RWPE1 (cell line): ENCODE data around the gene ARIH2.

ENCODE experiments used
- CTCF ChIA-PET: fragments of 350-600 bp; sonication (Branson Sonifier 250); formaldehyde crosslinking; extraction: SDS; loops from one replicate; lab custom pipeline; 2021; lab: Yijun Ruan, JAX
- POLR2A ChIA-PET: fragments of 400-600 bp; formaldehyde crosslinking; extraction: SDS; loops from one replicate; lab custom pipeline; 2020; ENCODE audit warnings: antibody characterized with exemption; ENCODE audit not compliant: low non-redundant PET; lab: Yijun Ruan, JAX
- DNase-seq: peaks from one replicate; pipeline ENCODE4 v3.0.0; 2012; ENCODE audit warnings: low spot score
- H3K27ac ChIP-seq: fragments of 450-650 bp; 2 replicates; pipeline ENCODE4 v1.5.1; 2017
- CTCF ChIP-seq: fragments of 450-650 bp; conservative IDR thresholded peaks from 2 replicates; pipeline ENCODE4 v1.5.1; 2017; ENCODE audit warnings: low read depth, mild to moderate bottlenecking

The ARIH2 gene

GRCh38 chr3:48980295-48980694 lies 61.7 kb downstream of the ARIH2 start:
- no peak for TF ChIP-seq CTCF
- CTCF ChIA-PET, result no interaction called here
- POLR2A ChIA-PET, result no interaction called here

GRCh38 chr3:48982016-48982415 lies 63.4 kb downstream of the ARIH2 start:
- CTCF ChIA-PET, result interaction anchor here (0.9 kb wide), 1 partner anchor 21 kb away, joined by 3 read pairs; no protein-coding TSS in a partner anchor
- TF ChIP-seq CTCF, result no peak
- H3K27ac ChIP-seq, result no peak overlapping the region
- DNase-seq, result no peak
- POLR2A ChIA-PET, result no interaction called here

More at GRCh38 chr3:48980295-48980694, 61.7 kb downstream of the ARIH2 start:
- no peak overlapping the region for H3K27ac ChIP-seq
- no peak for DNase-seq

- peak overlapping the region; percentile 2; the same call in 1 of the 2 replicates for H3K27ac ChIP-seq
- CTCF ChIA-PET, result no interaction called here
- no peak for DNase-seq
- POLR2A ChIA-PET, result no interaction called here
- TF ChIP-seq CTCF, result no peak
These were observed 64.0 kb downstream of the ARIH2 start for GRCh38 chr3:48982686-48983085.

GRCh38 chr3:48983096-48983495 lies 64.5 kb downstream of the ARIH2 start:
- no peak for TF ChIP-seq CTCF
- peak overlapping the region; percentile 2; the same call in 1 of the 2 replicates for H3K27ac ChIP-seq
- no peak for DNase-seq
- ChIA-PET CTCF (no interaction called here), POLR2A (no interaction called here)

GRCh38 chr3:48984663-48985062 lies 66.0 kb downstream of the ARIH2 start:
- H3K27ac ChIP-seq, result peak overlapping the region; percentile 94
- ChIA-PET CTCF (no interaction called here), POLR2A (no interaction called here)
- TF ChIP-seq CTCF, result no peak
- no peak for DNase-seq

- no peak for DNase-seq
- TF ChIP-seq CTCF, result no peak
- H3K27ac ChIP-seq, result peak overlapping the region; percentile 94
- ChIA-PET POLR2A (no interaction called here), CTCF (interaction anchor here (0.7 kb wide), 1 partner anchor 82 kb away, joined by 5 read pairs; no protein-coding TSS in a partner anchor)
These were observed 67.3 kb downstream of the ARIH2 start for GRCh38 chr3:48985831-48986376.
